ENCODE results near the gene ZBTB39.

DNA sequence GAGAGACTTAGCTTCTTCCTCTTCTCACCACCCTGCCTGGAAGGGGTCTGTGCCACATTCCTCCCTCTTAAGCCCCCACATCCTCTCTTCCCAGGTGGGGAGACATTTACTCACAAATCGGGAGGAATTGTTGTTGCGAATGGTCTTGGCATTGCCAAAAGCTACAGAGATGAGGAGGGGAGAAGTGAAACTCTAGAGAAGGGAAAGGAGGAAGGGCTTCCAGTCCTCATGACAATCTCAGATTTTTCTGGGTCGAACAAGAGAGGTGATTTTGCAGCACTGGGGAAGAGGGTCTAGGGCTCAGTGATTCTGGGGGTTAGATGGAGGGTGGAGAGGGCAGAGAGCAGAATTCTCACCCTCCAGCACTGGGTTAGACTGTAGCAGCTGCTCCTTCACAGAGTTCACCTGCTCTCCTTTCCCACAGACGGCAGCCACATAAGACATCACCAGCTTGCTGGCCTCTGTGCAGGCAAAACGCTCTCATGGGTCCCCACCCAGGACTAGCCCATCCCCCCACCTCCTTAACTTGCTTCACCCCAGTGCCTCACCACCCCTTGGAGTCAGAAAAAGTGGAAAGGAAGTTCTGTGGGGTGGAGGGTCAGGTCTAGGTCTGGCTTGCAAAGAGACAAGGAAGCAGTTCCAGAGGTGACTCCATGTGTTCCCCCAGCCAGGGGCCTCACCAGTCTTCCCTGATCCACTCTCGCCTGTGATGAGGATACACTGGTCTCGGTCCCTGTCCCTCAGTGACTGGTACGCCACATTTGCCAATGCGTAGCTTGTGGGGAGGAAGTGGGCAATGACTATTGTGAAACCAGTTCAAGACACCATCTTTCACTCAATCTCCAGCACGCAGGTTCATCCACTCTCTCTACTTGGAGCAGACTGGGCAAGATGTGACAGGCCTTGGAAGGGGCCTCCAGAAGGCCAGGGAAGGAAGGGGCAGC is 40.9 kb upstream of the ZBTB39 start:
- TF ChIP-seq, protein P1, sequence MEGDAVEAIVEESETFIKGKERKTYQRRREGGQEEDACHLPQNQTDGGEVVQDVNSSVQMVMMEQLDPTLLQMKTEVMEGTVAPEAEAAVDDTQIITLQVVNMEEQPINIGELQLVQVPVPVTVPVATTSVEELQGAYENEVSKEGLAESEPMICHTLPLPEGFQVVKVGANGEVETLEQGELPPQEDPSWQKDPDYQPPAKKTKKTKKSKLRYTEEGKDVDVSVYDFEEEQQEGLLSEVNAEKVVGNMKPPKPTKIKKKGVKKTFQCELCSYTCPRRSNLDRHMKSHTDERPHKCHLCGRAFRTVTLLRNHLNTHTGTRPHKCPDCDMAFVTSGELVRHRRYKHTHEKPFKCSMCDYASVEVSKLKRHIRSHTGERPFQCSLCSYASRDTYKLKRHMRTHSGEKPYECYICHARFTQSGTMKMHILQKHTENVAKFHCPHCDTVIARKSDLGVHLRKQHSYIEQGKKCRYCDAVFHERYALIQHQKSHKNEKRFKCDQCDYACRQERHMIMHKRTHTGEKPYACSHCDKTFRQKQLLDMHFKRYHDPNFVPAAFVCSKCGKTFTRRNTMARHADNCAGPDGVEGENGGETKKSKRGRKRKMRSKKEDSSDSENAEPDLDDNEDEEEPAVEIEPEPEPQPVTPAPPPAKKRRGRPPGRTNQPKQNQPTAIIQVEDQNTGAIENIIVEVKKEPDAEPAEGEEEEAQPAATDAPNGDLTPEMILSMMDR (IDR thresholded peaks at IDR 0.05), result no peak
- no peak for TF ChIP-seq POLR2A (IDR thresholded peaks at IDR 0.05)
- TF ChIP-seq POLR2AphosphoS5 (IDR thresholded peaks at IDR 0.05), result no peak

Measured in suprapubic skin (tissue), 4 donors.